ENCODE measurements around the gene NTNG2. TPM values are rescaled to one million over a fixed set of nuclear protein-coding genes. Genes with fewer than 3 reads are reported as not detected.

NTNG2 gene
- total RNA-seq, 1 donor from 2014 or later, result 2.5 TPM

- no peak overlapping the region for H3K27ac Mint-ChIP-seq (ENCODE audit: unreplicated experiment)
- no peak overlapping the region for H2AFZ ChIP-seq (ENCODE audit: low read depth, low read length)
- no peak overlapping the region for H3K9ac ChIP-seq (ENCODE audit: low read length)
- peaks cover 8% of the 10 kb centered on the region for H3K9me3 ChIP-seq (ENCODE audit: insufficient read depth, low read depth, low read length)
- no peak for FAIRE-seq
- no peaks in the 10 kb centered on the region for H3K79me2 ChIP-seq (ENCODE audit: insufficient read depth, low read length)
- H3K36me3 Mint-ChIP-seq (ENCODE audit: low read depth, unreplicated experiment), result no peaks in the 10 kb centered on the region
- H3K27me3 ChIP-seq (ENCODE audit: insufficient read depth, low read length), result peaks cover 7% of the 10 kb centered on the region
- no peak for DNase-seq (ENCODE audit: low read depth)
- TF ChIP-seq EZH2 (IDR thresholded peaks at IDR 0.05; ENCODE audit: insufficient read depth, low read length) (no peak), CTCF (IDR thresholded peaks at IDR 0.05; ENCODE audit: insufficient read depth, low read depth, low read length) (no peak)
- H3K27ac ChIP-seq (ENCODE audit: low read depth, low read length), result no peak overlapping the region
- H3K36me3 ChIP-seq (ENCODE audit: insufficient read depth, low read length), result no peaks in the 10 kb centered on the region
- H4K20me1 ChIP-seq (ENCODE audit: insufficient read depth, low read length), result no peaks in the 10 kb centered on the region
- H3K4me3 ChIP-seq (ENCODE audit: insufficient read depth, low read depth, low read length), result no peak overlapping the region
- H3K4me1 ChIP-seq (ENCODE audit: insufficient read depth, low read length), result no peaks in the 10 kb centered on the region
- no peak overlapping the region for H3K4me3 Mint-ChIP-seq (ENCODE audit: unreplicated experiment)
- peaks cover 7% of the 10 kb centered on the region for H3K9me3 Mint-ChIP-seq (ENCODE audit: unreplicated experiment)
- no peak overlapping the region for H3K4me2 ChIP-seq (ENCODE audit: low read length)
- H3K4me1 Mint-ChIP-seq (ENCODE audit: low read depth, unreplicated experiment), result no peaks in the 10 kb centered on the region
- peaks cover 2% of the 10 kb centered on the region for H3K27me3 Mint-ChIP-seq (ENCODE audit: low read depth, unreplicated experiment)
Measured at GRCh38 chr9:132249690-132250089, 87.8 kb downstream of the NTNG2 start.

GRCh38 chr9:132250324-132251262 lies 88.7 kb downstream of the NTNG2 start:
- no peak overlapping the region for H3K4me3 Mint-ChIP-seq (ENCODE audit: unreplicated experiment)
- Histone ChIP-seq H3K27ac (ENCODE audit: low read depth, low read length) (no peak overlapping the region), H3K4me3 (ENCODE audit: insufficient read depth, low read depth, low read length) (no peak overlapping the region), H3K36me3 (ENCODE audit: insufficient read depth, low read length) (no peaks in the 10 kb centered on the region), H3K79me2 (ENCODE audit: insufficient read depth, low read length) (no peaks in the 10 kb centered on the region), H3K9ac (ENCODE audit: low read length) (no peak overlapping the region), H2AFZ (ENCODE audit: low read depth, low read length) (no peak overlapping the region), H3K27me3 (ENCODE audit: insufficient read depth, low read length) (peaks cover 4% of the 10 kb centered on the region), H3K4me1 (ENCODE audit: insufficient read depth, low read length) (no peaks in the 10 kb centered on the region), H4K20me1 (ENCODE audit: insufficient read depth, low read length) (no peaks in the 10 kb centered on the region), H3K4me2 (ENCODE audit: low read length) (no peak overlapping the region), H3K9me3 (ENCODE audit: insufficient read depth, low read depth, low read length) (peaks cover 8% of the 10 kb centered on the region)
- no peak overlapping the region for H3K27ac Mint-ChIP-seq (ENCODE audit: unreplicated experiment)
- DNase-seq (ENCODE audit: low read depth) (no peak), FAIRE-seq (no peak)
- H3K27me3 Mint-ChIP-seq (ENCODE audit: low read depth, unreplicated experiment), result peaks cover 2% of the 10 kb centered on the region
- H3K9me3 Mint-ChIP-seq (ENCODE audit: unreplicated experiment), result peaks cover 7% of the 10 kb centered on the region
- no peaks in the 10 kb centered on the region for H3K36me3 Mint-ChIP-seq (ENCODE audit: low read depth, unreplicated experiment)
- H3K4me1 Mint-ChIP-seq (ENCODE audit: low read depth, unreplicated experiment), result no peaks in the 10 kb centered on the region
- TF ChIP-seq CTCF (IDR thresholded peaks at IDR 0.05; ENCODE audit: insufficient read depth, low read depth, low read length) (no peak), EZH2 (IDR thresholded peaks at IDR 0.05; ENCODE audit: insufficient read depth, low read length) (no peak)

- Histone ChIP-seq H3K9ac (ENCODE audit: low read length) (no peak overlapping the region), H2AFZ (ENCODE audit: low read depth, low read length) (no peak overlapping the region), H3K27ac (ENCODE audit: low read depth, low read length) (no peak overlapping the region), H3K9me3 (ENCODE audit: insufficient read depth, low read depth, low read length) (no peaks in the 10 kb centered on the region), H3K79me2 (ENCODE audit: insufficient read depth, low read length) (no peaks in the 10 kb centered on the region), H3K4me1 (ENCODE audit: insufficient read depth, low read length) (no peaks in the 10 kb centered on the region), H3K36me3 (ENCODE audit: insufficient read depth, low read length) (peaks cover 31% of the 10 kb centered on the region), H4K20me1 (ENCODE audit: insufficient read depth, low read length) (peaks cover 50% of the 10 kb centered on the region), H3K4me3 (ENCODE audit: insufficient read depth, low read depth, low read length) (no peak overlapping the region), H3K27me3 (ENCODE audit: insufficient read depth, low read length) (no peaks in the 10 kb centered on the region), H3K4me2 (ENCODE audit: low read length) (no peak overlapping the region)
- H3K27ac Mint-ChIP-seq (ENCODE audit: unreplicated experiment), result no peak overlapping the region
- H3K27me3 Mint-ChIP-seq (ENCODE audit: low read depth, unreplicated experiment), result peaks cover 2% of the 10 kb centered on the region
- peaks cover 6% of the 10 kb centered on the region for H3K36me3 Mint-ChIP-seq (ENCODE audit: low read depth, unreplicated experiment)
- no peak for TF ChIP-seq EZH2 (IDR thresholded peaks at IDR 0.05; ENCODE audit: insufficient read depth, low read length)
- no peak for TF ChIP-seq CTCF (IDR thresholded peaks at IDR 0.05; ENCODE audit: insufficient read depth, low read depth, low read length)
- no peak for DNase-seq (ENCODE audit: low read depth)
- H3K4me1 Mint-ChIP-seq (ENCODE audit: low read depth, unreplicated experiment), result peaks cover 5% of the 10 kb centered on the region
- no peak overlapping the region for H3K4me3 Mint-ChIP-seq (ENCODE audit: unreplicated experiment)
- no peak for FAIRE-seq
- H3K9me3 Mint-ChIP-seq (ENCODE audit: unreplicated experiment), result no peaks in the 10 kb centered on the region
Measured at GRCh38 chr9:132260846-132261245, 99.0 kb downstream of the NTNG2 start.
